ENCODE results near the gene SMARCA2. TPM values are rescaled to one million over a fixed set of nuclear protein-coding genes. Genes with fewer than 3 reads are reported as not detected.

Gene SMARCA2
- total and polyA plus RNA-seq, 10 of the 15 experiments (the other 5 are each of a cell fraction or from before 2014, with no cell fraction given) = 100 to 392 (median 204) TPM

DNA sequence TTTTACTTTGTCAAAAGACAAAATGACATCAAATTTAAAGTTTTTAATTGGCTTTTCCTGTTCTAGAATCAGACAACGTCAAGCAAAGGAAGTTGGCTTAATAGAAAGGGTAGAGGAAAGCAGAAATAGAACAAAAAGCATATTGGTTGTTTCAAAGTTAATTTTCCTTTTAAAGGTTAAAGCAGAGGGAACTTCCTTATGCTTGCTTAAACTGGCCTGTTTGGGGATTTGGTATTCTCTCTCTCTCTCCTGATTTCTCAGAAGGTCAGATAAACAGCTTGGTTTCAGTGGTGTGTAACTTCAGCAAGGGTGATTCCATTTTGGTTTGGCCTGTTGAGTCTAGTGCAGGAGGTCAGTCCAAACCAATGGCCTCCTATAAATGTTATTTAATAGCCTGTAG, 127.1 kb downstream of the SMARCA2 start:
- intact Hi-C loops (cut with micrococcal nuclease; ENCODE audit: unreplicated experiment) = no loop called here
- Histone ChIP-seq H3K9me3 (replicated peaks; ENCODE audit: control insufficient read depth, insufficient read depth, low read length) (no peaks in the 10 kb centered on the region), H3K27me3 (replicated peaks in 1 of 2; ENCODE audit: control insufficient read depth in 2 of 2, insufficient read depth in 2 of 2, low read length in 1 of 2) (no peaks in the 10 kb centered on the region), H4K20me1 (ENCODE audit: control insufficient read depth, insufficient read depth) (no peaks in the 10 kb centered on the region), H3K4me3 (no peak overlapping the region), H3K9ac (ENCODE audit: control insufficient read depth, insufficient read depth, low read length) (no peak overlapping the region), H3K79me2 (ENCODE audit: control insufficient read depth, insufficient read depth, low read length) (peaks cover 26% of the 10 kb centered on the region), H3K27ac (ENCODE audit: control insufficient read depth, insufficient read depth) (no peak overlapping the region), H3K4me1 (ENCODE audit: control insufficient read depth, insufficient read depth, low read length) (no peaks in the 10 kb centered on the region), H2AFZ (ENCODE audit: control insufficient read depth, low read depth, low read length) (no peak overlapping the region), H3K36me3 (ENCODE audit: control insufficient read depth in 2 of 2, insufficient read depth in 2 of 2, low read length in 1 of 2) (peaks cover 14 to 29% of the 10 kb centered on the region in 2 experiments), H3K4me2 (ENCODE audit: control insufficient read depth, insufficient read depth) (no peak overlapping the region)
- FAIRE-seq (no peak), DNase-seq (ENCODE audit: low read depth, low spot score) (no peak), ATAC-seq (no peak)
- ChIA-PET SMC1A (ENCODE audit: uncharacterized antibody, unreplicated experiment) (no interaction called here), POLR2A (no interaction called here), CTCF (interaction anchor here (0.7 to 0.9 kb wide), 2 partner anchors 11 to 38 kb away, joined by 3 read pairs; no protein-coding TSS in a partner anchor), RAD21 (ENCODE audit: unreplicated experiment) (no interaction called here)
- no TSS peak for BruUV-seq (replicated peaks)
- in situ Hi-C loops (cut with MboI) = no loop called here
- TF ChIP-seq, protein P1, sequence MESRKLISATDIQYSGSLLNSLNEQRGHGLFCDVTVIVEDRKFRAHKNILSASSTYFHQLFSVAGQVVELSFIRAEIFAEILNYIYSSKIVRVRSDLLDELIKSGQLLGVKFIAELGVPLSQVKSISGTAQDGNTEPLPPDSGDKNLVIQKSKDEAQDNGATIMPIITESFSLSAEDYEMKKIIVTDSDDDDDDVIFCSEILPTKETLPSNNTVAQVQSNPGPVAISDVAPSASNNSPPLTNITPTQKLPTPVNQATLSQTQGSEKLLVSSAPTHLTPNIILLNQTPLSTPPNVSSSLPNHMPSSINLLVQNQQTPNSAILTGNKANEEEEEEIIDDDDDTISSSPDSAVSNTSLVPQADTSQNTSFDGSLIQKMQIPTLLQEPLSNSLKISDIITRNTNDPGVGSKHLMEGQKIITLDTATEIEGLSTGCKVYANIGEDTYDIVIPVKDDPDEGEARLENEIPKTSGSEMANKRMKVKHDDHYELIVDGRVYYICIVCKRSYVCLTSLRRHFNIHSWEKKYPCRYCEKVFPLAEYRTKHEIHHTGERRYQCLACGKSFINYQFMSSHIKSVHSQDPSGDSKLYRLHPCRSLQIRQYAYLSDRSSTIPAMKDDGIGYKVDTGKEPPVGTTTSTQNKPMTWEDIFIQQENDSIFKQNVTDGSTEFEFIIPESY (IDR thresholded peaks at IDR 0.05) = no peak
- TF ChIP-seq, protein P2, sequence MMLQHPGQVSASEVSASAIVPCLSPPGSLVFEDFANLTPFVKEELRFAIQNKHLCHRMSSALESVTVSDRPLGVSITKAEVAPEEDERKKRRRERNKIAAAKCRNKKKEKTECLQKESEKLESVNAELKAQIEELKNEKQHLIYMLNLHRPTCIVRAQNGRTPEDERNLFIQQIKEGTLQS (IDR thresholded peaks at IDR 0.05; ENCODE audit: borderline replicate concordance, extremely low read depth, low read depth, low read length) = no peak
- TF ChIP-seq POLR2A (IDR thresholded peaks at IDR 0.05; ENCODE audit: low read depth, low read length) = no peak
- no peak for TF ChIP-seq NFXL1 (IDR thresholded peaks at IDR 0.05; ENCODE audit: borderline replicate concordance)
- no peak for TF ChIP-seq MYC (IDR thresholded peaks at IDR 0.05; ENCODE audit: insufficient read depth, insufficient read length, insufficient replicate concordance, low read length, severe bottlenecking)
- TF ChIP-seq EZH2 (IDR thresholded peaks at IDR 0.05; ENCODE audit: borderline replicate concordance, control insufficient read depth, low read depth, low read length) = no peak
- no peak for TF ChIP-seq FOXK2 (IDR thresholded peaks at IDR 0.05)
- no peak for TF ChIP-seq SMARCA5 (IDR thresholded peaks at IDR 0.05)
- no peak for TF ChIP-seq GATAD2B (conservative IDR thresholded peaks at IDR 0.05; ENCODE audit: low read depth)
- TF ChIP-seq, protein P3, sequence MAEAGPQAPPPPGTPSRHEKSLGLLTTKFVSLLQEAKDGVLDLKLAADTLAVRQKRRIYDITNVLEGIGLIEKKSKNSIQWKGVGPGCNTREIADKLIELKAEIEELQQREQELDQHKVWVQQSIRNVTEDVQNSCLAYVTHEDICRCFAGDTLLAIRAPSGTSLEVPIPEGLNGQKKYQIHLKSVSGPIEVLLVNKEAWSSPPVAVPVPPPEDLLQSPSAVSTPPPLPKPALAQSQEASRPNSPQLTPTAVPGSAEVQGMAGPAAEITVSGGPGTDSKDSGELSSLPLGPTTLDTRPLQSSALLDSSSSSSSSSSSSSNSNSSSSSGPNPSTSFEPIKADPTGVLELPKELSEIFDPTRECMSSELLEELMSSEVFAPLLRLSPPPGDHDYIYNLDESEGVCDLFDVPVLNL (IDR thresholded peaks at IDR 0.05; ENCODE audit: low read depth, low read length) = no peak
- no peak for TF ChIP-seq YY1 (IDR thresholded peaks at IDR 0.05; ENCODE audit: low read depth, low read length)
- no peak for TF ChIP-seq EED (IDR thresholded peaks at IDR 0.05; ENCODE audit: low read depth)
- WGBS (ENCODE audit: insufficient coverage, insufficient replicate concordance, low lambda C conversion rate, missing lambda C conversion rate) = 5% methylated on average over 1 of the region's 1 CpG

Data from GM12878 (cell line).